Measurements from ENCODE around the gene CSF3. TPM values are rescaled to one million over a fixed set of nuclear protein-coding genes. Genes with fewer than 3 reads are reported as not detected.

Gene CSF3
- total RNA-seq, 1 donor from 2014 or later = 0.64 TPM

DNA sequence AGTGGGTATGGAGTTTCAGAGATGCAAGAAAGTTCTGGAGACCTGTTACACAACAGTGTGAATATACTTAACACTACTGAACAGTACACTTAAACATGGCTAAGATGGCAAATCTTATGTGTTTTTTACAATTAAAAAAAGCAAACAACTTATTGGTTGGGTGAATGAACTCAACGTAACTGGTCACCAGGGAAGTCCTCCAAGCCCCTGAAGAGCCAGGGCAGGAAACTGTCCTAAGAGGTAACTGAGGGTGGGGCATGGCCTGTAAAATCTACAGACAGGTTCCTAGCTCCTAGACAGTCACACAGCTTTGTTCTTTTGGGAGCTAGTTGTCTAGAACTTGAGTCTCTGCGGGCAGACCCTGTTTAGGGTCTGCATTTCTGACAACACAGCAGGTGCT lies 10.3 kb downstream of the CSF3 start:
- ATAC-seq = no peak

DNA sequence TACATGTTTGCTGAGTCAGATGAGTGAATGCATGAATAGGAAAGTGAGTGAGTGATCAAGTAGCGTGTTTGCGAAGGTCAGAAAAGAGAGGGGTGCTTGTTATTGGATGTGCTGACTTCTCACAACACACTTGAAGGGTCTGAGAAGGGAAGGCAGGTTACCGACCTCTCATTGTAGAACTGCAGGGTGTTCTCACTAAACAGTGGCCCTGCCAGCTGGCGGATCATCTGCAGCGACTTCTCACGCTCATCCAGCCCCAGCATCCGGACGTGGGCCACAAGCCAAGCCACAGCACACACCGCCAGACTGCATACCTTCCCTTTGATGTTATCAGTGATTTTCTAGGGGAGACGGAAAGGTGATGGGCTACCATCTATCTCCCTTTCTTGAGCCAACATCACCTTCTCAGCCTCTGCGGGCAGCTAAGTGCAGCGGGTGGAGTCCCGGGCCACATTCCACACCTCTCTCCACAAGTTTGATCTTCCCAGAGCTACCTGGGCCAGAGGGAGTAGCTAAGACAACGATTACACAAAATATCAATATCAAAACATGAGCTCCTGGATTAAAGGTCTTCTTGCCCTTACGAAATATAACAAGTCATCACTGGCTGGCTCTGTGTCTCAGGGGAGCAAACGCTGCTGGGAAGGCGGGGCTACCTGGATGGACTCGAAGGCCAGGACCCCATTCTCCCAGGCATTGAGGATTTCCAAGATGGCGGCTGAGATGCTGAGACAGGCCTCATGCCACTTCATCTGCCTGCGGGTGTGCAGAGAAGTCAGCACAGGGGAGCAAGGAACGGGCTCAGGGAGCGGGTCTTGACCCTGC lies 11.0 kb downstream of the CSF3 start:
- peak; percentile 48 for ATAC-seq

DNA sequence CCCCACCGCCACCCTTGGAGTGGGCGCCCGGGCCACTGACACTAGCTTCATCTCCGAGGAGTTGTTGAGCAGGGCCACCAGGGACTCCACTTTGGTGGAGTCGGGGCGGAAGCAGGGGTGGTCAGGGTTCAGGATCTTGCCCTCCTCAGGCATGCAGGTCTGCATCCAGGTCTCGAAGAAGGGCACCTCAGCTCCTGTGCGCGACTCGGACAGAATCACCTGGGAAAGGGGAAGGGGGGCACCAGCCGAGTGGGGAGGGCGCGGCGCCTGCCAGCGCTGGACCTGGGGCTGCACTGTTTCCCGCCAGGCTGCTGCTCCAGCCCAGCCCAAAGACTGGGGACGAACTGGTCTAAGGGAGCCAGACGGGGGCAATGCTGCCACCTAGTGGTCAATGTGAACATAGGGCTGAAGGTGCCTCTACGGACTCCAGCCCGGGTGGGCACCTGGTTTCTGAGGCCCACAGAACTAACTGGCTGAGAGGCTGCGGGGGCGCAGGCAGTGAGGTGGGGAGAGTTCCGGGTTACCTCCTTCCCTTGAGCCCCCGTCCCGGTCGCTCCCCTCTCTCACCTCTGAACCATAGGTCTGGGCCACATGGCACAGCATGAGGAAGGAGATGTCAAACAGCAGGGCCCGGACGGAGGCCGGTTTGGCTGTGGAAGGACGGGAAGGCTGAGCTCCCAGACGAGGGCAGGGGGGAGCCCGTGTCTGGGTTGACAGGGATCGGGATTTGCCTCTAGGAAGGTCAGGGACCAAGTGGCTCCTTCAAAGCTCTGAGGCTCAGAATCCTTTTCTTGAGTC lies 11.8 kb downstream of the CSF3 start:
- ATAC-seq = peak; percentile 82

DNA sequence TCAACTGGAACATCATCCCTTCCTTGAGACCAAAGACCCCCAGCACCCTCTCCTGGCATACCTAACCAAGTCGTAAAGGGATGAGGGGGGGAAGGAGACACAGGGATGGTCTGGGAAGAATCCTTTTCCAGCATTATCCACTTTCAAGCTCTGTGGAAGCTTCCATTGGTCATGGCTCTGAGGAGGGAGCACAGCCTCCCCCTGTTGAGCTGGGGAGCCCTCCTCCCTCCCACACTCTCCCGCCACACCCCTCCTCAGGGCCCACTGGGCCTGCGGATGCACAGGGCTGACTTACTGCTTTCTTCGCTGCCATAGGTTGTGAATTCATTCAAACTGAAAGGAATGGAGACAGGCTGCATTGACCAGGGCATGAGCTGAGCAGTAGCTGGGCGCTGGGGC lies 12.4 kb downstream of the CSF3 start:
- ATAC-seq = no peak

DNA sequence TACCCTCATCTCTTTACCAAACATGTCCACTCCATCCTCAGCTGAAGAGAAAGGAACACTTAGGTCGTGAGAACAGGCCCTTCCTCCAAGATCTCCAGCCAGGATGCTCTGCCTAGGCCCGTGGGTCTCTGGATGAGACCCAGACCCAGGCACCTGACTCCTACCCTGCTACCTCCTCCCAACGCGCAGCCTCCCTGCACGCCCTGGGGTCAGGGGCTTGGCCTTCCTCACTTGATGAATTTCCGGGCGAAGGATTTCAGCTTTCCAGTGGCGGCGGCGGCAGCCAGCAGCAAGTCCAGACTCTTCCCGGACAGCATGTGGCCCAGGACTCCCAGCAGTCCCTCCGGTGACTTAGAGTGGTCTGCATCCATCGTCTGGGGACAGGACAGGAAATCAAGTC lies 13.4 kb downstream of the CSF3 start:
- no peak for ATAC-seq

DNA sequence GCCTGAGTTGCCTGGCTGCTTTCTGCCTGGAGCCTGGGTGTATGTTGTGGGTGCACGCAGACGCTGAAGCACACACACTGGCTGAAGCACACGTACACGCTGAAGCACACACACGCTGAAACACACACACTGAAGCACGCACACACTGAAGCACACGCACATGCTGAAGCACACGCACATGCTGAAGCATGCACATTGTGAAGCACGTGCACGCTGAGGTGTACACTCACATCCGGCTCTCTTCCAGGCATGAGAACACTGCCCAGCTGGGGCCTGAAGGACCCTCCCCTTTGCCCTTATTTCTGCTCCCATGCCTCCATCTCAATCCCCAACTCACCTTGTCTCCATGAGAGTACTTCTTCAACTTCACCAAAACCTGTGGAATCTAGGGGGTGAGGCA lies 16.5 kb downstream of the CSF3 start:
- no peak for ATAC-seq

DNA sequence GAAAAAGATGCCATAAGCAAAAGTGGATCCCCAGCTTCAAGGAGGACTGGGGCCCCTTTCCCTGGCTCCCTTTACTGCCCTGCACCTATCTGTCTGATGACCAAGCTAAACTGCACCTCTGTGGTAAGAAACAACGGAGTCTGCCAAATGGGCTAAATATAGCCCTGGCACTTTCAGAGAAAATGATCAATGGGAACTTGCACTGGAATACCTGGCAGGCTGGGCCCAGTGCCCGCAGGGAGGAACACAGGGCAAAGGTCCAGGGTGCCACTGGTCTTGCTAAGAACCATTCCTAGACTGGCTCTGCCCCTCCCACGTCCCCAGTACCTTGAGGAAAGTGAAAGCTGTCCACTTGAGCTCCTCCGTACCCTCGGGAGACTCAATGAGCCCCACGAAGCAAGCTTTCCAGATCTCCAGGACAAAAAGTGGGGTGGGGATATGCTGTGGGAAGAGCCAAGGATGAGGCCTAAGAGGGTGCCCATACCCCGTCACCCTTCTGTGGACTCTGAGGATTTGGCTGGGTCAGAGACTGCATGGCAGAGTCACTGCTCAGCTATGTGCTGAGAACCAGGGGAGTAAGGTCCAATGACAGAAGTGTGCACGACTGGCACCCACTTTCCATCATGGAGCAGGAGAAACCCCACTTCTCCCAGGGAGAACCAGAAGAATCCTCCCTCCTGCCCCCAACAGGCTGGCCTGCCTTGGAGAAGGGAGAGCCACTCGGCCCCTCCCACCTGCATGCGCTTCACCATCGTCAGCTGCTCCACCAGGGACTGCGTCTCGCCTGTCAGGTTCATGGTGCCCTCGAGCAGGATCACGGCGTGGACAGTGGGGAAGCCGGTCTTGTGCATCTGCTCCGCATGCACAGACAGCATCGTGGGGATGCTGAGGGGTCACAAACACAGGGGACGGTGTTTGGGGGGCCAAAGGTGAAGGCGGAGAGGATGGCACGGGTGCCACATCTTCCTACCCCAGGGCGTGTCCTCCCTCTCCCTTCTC lies 17.4 kb downstream of the CSF3 start:
- no peak for ATAC-seq

DNA sequence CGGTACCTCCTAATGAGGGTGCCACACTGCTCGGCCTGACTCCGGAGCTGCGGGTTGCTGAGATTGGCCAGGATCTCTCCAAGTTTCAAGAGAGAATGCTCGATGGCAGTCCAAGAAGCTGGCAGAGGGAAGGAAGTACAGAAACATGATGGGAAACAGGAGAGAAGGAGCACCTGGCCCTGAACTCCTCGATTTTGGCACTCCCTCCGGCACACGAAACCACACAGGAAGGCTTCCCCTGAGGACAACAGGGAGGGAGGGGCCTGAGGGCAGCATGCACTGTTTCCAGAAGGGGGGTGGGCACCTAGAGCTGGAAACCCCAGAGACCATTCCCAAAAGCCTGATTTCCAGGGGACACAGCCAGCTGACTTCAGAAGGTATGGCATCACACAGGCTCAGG lies 18.1 kb downstream of the CSF3 start:
- no peak for ATAC-seq

DNA sequence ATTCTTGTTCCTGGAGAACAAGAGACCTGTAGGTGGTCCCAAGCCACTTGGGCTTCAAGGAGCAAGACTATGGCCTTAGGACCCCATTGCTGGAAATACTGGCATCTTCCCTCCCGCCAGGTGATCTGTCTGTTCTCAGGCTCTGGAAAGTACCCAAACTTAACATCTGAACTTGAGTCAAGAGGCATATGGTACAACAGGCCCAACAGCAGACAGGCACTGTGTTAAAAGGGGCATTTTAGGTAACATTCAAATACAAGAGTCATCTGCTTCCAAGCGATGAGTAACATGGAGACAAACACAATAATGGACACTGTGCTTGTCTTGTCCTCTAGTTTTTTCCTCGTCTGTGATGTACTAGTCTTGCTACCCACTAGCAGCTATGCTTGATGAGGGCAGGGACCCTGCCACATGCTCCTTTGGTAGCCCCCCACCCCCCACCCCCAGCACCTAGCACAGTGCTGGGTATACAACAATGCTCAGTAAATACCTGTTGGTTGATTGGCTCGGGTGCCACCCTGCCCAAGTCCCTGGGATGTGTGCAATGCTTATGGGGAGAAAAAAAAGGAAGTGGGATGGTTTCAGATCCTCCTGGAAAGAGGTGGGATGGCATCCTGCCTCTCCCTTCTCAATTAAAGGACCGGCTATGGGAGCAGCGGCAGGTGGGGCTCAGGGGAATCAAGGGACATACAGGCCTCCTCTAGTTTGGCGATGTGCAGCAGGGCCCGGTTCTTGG lies 19.4 kb downstream of the CSF3 start:
- ATAC-seq = no peak

DNA sequence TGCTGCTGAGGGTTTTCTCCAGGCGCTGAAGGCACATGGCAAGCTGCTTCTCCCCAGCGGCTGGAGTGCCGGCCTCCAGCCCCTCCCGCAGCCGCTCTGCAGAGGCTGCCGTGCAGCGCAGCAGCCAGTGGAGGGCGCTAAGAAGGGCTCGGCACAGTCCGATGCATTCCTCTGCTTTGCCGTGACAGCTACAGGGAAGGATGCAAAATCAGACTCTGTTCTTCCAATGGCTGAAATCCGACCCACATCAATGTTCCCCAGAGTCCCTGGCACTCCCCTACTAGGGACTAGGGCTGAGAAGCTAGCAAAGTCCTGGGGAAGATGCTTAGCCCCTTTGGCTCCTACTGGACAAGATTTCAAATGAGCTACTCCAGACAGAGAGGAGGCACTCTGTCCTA lies 19.9 kb downstream of the CSF3 start:
- ATAC-seq = peak; percentile 28

DNA sequence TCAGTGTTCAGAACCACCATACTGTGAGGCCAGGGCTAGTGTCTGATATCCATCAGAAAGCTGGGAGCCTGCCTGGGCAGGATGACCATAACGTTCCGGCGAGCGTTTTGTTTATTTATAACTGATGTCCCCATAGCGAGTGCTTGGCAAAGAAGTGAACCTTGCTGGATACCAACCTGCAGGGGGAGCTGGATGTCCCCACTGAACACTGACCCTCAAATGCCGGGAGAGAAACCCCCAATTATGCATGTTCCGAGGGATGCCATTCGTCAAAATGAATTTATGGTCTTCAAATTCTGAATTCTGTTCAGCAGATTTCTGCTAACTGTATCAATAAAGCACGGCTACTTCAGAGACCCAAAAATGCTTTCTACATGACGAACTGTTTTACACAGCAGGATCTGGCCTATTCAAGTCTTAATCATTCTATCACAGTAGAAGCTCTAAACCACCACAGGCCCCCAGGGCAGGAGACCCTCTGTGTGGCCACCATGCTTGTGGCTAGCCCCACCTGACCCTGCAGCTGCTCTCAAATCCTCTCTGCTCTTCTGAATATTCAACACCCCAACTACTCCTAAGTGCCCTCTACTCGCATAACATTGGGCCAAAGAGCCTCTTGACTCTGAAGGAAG lies 23.8 kb downstream of the CSF3 start:
- peak; percentile 22 for ATAC-seq

DNA sequence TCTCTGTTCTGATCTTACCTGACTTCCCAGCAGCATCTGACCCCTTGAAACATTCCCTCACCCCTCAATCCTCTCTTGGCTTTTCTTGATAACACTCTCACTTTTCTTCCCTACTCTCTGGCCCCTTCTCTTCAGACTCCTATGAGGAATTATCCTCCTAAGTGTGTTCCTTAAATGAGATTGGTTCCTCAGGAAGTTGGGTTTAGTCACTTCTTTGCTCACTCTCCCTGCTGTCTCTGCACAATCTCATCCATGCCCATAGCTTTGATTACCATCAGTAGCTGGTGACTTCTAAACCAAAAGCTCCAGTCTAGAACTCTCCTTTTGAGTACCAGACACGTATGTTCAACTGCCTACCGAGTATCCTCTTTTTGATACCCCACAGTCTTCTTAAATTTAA lies 26.0 kb downstream of the CSF3 start:
- no peak for ATAC-seq

DNA sequence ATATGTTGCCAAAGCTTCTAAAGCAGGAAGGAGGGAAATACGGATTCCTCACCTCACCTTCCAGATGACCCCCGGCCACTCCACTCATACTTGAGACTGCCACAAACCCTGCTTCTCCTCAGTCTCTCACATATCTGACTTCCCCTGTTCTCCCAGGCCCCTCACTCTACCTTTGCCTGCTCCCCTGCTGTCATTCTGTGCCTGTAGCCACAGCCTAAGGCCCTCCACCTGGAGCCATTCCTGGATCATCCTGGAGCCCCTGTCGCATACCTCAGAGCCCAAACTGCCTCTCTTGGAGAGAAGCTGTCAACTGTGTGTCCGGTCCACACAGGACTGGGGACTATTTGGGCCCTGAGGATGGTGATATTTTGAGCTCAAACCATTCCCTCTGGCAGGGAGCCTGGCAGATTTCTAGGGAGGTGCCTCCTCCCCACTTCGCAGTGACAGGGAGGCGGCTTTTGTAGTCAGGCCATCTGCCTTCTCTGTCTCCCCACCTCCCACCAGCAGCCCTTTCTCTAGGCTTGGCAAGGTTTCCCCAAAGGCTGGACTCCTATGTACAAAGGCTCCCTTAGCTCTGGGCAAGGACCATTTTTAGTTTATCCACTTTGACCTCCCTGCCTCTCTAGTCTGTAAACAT lies 41.3 kb downstream of the CSF3 start:
- no peak for ATAC-seq

DNA sequence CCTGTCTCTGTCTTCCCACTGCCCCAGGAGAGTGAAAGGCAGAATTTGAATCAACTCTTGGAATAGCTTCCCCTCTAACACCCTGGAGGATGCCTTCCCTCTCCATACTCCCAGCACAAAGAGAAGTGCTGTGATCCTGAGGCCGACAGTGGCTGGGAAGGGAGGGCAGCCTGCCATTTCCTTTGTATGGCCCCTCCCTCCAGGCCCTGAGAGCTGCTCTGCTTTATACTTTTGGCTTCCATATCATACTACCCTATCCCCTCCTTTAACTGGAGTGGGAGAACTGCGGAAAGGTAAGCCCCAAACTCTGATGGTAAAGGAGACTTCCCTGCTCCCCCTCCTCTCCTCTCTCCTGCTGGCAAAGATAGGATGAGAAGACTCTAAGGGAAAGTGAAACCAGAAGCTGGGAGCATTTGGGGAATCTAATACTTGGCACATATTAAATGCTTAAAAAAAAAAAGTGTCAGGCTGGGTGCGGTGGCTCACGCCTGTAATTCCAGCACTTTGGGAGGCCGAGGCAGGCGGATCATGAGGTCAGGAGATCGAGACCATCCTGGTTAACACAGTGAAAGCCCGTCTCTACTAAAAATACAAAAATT lies 43.0 kb downstream of the CSF3 start:
- no peak for ATAC-seq

DNA sequence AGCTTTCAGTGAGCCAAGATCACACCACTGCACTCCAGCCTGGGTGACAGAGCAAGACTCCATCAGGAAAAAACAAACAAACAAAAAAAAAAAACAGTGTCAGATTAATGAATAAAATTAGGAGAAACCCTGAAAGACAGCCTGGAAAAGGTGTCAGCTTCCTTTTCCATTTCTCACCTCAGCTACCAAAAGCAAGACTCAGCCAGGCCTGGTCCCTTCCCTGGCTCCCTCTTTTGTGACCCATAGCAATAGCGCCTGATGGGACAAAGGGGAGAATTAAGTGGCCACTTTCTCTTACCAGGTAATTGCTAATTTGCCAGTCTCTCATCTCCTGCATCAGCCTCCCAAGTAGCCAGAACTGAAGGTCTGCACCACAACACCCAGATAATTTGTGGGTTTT lies 43.6 kb downstream of the CSF3 start:
- no peak for ATAC-seq

DNA sequence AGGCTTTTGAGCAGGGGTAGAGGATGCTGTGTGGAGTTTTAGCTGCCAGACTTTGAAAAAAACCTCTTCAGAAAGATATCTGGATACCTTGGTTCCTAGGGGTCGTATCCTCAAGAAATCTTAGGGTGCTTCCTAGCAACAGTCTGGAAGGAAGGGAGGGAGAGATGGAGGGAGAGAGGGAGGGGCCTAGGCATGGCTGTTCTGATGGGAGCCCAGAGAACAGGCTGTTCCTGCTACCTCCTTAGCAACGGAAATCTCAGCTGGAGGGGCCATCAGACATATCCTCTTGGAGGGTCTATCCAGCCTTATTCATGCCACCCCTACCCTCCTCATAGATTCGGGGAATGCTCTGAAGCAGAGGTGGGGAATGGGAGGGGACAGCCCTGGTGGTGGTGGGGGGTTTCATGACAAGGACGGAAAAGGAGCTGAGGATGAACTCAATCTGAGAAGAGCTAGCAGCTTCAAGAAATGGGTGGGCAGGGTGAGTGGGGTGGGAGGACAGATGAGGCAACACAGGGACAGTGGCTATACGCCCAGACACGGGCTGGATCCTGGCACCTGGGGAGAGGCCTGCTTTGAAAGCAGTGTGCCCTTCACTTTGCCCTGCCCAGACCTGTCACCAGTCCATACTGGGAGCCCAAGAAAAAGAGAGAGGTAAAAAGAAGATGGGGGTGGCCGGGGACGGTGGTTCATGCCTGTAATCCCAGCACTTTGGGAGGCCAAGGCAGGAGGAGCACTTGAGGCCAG lies 44.7 kb downstream of the CSF3 start:
- ATAC-seq = no peak

DNA sequence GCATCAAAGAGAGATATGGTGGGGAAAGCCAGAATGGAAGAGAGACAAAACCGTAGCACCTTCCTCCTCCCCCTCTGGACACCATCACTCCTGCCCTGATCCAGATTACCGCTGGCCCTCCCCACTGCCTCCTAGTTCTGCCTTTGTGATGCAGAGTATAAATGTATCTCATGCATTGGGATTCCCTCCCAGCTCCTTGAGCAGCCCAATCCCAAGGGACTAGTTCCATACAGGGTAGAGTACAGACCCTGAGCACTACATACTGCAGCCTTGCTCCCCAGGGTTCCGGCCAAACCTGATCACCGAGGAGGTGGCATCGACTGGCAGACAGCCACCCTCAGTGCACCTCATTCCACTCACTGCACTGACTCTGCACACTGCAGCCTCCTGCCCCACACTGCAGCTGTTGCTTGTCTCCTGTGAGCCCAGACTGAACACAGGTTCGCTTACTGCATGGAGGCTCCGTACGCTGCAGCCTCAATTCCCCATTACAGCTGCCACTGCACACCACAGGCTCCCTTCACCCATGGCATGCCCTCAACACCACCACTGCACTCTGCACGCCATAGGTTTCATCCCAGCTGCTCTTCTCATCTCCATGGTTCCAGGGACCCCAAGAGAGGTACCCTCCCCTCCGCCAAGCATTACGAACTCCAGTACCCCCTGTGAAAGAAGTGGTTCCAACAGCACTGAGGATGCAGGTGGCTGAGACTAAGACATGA lies 45.8 kb downstream of the CSF3 start:
- ATAC-seq = peak; percentile 1

DNA sequence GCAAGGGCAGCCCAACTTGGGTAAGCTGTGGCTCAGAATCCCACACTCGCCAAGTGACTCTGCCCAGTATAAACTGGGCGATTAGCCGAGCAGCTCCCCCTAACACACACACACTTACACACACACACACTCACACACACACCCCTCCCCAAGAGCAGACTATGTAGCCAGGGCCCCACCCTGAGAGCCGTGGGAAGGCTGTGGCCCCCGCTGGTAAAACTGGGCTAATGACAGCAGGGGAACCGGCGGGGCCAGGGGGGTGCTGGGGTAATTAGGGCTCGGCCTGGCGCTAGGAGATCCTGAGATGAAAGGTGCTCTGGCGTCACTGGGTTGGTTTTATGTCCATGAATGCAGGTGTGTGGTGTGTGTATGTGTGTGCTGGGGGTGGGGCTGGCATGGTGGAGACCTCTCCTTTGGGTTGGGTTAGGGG lies 46.4 kb downstream of the CSF3 start:
- ATAC-seq = no peak
